ENCODE results near the gene AMH.
A peak's percentile ranks its signal among the peaks of the same experiment; 100 is the strongest.

GRCh38 chr19:2236314-2237050 lies 12.6 kb upstream of the AMH start, which contains the start of the genes PLEKHJ1 and SF3A2:
- TF ChIP-seq CTCF (IDR thresholded peaks at IDR 0.05) (peak; percentile 83 to 100 (median 98)), POLR2A (IDR thresholded peaks at IDR 0.05) (peak; percentile 31 to 82)

All from adrenal gland (tissue), 5 donors.